Brain microvascular endothelial cell (primary cell): ENCODE results near the gene FNDC3B.

Source experiments
- DNase-seq: peaks from one replicate; pipeline ENCODE4 v3.0.0-alpha.2; 2020
- H3K27ac ChIP-seq: fragments of 250-450 bp; sonication (Bioruptor Pico); 2 replicates; pipeline ENCODE4 v1.5.1; 2020; ENCODE audit warnings: mild to moderate bottlenecking, moderate library complexity
- H3K27me3 ChIP-seq: fragments of 250-450 bp; sonication (Bioruptor Pico); replicated peaks from 2 replicates; pipeline ENCODE4 v1.5.1; 2020; ENCODE audit warnings: mild to moderate bottlenecking
- H3K36me3 ChIP-seq: fragments of 250-450 bp; sonication (Bioruptor Pico); replicated peaks from 2 replicates; pipeline ENCODE4 v1.5.1; 2020; ENCODE audit warnings: mild to moderate bottlenecking
- H3K4me3 ChIP-seq: 2 replicates; pipeline ENCODE4 v1.5.1; 2011; ENCODE audit warnings: low read depth, mild to moderate bottlenecking, control low read depth, low read length, moderate library complexity
- in situ Hi-C: cut with HindIII; loops from 2 replicates; pipeline ENCODE4 v1.10.0; 2017; ENCODE audit warnings: low sequenced_read_pairs, low pct_ligation_motif_present
- TF ChIP-seq, protein P1 (sequence below): IDR thresholded peaks from 2 replicates; pipeline ENCODE4 v1.5.1; 2011; ENCODE audit warnings: low read depth, mild to moderate bottlenecking, moderate library complexity, low read length, control low read depth, inconsistent platforms; ENCODE audit errors: missing control alignments

The FNDC3B gene

DNA sequence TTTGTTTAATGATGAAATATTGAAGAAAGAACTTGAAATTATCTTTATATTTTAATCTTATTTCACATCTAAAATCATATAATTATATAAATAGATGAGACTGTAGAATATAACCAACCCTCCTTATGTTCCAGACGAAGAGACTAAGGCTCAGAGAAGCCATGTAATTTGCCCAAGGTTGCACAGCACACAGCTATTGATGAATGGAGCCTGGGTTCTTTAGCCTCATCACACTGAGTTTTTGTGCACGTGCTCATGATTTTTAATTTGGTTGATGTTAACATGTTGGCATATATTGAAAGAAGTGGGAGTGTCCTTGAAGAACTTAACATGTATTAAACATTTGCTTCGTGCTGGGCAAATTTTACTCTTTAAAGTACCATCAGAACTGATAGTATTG, 151.6 kb downstream of the FNDC3B start:
- DNase-seq = no peak
- in situ Hi-C loops = no loop called here
- Histone ChIP-seq H3K27me3 (no peaks in the 10 kb centered on the region), H3K4me3 (no peak overlapping the region), H3K36me3 (peaks cover 5% of the 10 kb centered on the region), H3K27ac (no peak overlapping the region)
- TF ChIP-seq, protein P1, sequence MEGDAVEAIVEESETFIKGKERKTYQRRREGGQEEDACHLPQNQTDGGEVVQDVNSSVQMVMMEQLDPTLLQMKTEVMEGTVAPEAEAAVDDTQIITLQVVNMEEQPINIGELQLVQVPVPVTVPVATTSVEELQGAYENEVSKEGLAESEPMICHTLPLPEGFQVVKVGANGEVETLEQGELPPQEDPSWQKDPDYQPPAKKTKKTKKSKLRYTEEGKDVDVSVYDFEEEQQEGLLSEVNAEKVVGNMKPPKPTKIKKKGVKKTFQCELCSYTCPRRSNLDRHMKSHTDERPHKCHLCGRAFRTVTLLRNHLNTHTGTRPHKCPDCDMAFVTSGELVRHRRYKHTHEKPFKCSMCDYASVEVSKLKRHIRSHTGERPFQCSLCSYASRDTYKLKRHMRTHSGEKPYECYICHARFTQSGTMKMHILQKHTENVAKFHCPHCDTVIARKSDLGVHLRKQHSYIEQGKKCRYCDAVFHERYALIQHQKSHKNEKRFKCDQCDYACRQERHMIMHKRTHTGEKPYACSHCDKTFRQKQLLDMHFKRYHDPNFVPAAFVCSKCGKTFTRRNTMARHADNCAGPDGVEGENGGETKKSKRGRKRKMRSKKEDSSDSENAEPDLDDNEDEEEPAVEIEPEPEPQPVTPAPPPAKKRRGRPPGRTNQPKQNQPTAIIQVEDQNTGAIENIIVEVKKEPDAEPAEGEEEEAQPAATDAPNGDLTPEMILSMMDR = no peak

DNA sequence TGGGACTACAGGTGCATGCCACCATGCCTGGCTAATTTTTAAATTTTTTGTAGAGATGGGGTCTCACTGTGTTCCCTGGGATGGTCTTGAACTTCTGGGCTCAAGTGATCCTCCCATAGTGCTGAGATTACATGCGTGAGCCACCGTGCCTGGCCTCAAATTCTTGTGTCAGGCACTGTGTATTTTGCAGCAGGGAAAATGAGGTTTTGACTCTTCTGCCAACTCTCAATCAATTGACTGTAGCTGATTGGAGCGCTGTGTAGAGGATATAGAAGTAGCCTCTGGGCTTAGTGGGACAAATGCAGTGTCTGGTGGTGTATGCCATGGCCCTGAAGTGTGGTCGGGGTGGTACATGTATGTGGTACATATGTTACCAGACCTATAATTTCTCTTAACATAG, 152.3 kb downstream of the FNDC3B start:
- Histone ChIP-seq H3K36me3 (peaks cover 5% of the 10 kb centered on the region), H3K4me3 (no peak overlapping the region), H3K27ac (no peak overlapping the region), H3K27me3 (no peaks in the 10 kb centered on the region)
- DNase-seq = no peak
- TF ChIP-seq, protein P1 = no peak
- in situ Hi-C loops = no loop called here

DNA sequence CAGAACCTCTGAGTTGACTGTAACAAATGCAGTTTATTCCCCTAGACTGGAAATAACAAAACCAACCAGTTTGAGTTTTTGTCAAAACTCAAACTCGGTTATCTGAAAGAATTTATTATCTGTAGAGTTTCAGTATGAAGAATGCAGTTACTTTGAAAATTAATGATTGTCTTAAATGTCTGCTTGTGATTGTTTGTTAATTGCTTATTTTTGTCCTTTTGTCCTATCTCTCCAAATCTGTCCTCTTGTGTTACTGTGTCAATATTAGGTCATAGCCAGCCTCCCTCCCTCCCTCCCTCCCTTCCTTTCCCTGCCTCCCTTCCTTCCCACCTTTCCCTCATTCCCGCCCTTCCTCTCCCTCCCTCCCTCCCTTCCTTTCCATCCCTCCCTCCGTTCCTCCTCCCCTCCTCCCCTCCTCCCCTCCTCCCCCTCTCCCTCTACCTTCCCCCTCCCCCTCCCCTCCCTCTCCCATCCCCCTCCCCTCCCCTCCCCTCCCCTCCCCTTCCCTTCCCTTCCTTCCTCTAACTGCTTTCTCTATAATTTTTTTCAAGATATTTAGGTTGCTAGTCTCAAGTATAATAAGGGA, 153.5 kb downstream of the FNDC3B start:
- H3K27me3 ChIP-seq = no peaks in the 10 kb centered on the region
- TF ChIP-seq, protein P1 = no peak
- no peak for DNase-seq
- in situ Hi-C loops = no loop called here
- no peak overlapping the region for H3K4me3 ChIP-seq
- no peak overlapping the region for H3K27ac ChIP-seq
- peaks cover 5% of the 10 kb centered on the region for H3K36me3 ChIP-seq

DNA sequence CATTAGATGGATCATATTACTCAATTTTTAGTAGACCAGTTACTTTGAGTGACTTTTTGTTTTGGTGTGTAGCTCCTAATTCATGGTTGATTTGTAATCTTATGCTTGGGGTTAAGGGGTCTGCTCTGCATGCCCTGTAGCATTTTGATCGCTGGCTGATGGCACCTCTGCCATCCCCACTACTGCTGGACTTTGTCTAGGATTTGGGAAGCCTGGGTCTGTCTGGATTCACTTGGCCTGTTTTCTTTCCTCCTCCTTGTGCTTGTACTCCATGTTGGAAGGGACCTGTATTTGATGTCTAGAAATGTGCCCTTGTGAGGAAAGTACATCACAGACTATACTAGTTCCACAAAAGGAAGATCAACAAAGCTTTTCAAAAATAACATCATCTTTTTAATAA, 154.1 kb downstream of the FNDC3B start:
- TF ChIP-seq, protein P1 = no peak
- in situ Hi-C loops = no loop called here
- H3K27ac ChIP-seq = no peak overlapping the region
- H3K27me3 ChIP-seq = no peaks in the 10 kb centered on the region
- H3K36me3 ChIP-seq = peaks cover 5% of the 10 kb centered on the region
- DNase-seq = no peak
- no peak overlapping the region for H3K4me3 ChIP-seq

DNA sequence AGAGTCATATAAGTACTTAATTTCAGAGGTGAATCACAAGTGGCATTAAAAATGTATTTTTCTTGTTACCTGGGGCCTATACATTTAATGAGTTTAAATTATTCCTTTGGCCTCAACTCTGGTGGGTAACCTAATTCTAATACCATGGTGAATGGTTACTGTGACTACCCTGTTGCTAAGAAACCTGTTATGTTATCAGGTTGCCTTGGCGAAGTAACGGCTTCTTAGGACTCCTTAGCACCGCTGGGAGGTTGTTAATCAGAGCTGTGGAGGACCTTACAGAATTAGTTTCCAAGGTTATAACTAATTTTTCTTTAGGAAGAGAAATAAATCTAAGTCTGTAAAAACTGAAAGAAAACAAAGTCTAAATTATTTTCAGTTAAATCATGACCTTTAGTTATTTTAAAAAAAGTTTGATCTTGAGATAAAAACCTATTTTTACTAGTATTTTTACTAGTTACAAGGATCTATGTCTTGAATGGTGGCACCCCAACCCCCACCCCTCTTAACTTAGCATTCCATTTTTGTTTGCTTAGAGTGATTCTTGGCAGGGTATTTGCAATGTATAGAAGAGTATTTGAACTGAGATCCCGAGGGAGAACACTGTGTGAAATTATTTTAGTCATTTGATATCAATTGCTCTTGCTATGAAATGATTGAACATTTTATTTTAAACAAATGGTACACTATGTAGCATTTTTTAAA, 155.5 kb downstream of the FNDC3B start:
- in situ Hi-C loops = no loop called here
- Histone ChIP-seq H3K36me3 (peaks cover 5% of the 10 kb centered on the region), H3K4me3 (no peak overlapping the region), H3K27ac (peak overlapping the region; percentile 51), H3K27me3 (no peaks in the 10 kb centered on the region)
- TF ChIP-seq, protein P1 = no peak
- DNase-seq = peak; percentile 68

DNA sequence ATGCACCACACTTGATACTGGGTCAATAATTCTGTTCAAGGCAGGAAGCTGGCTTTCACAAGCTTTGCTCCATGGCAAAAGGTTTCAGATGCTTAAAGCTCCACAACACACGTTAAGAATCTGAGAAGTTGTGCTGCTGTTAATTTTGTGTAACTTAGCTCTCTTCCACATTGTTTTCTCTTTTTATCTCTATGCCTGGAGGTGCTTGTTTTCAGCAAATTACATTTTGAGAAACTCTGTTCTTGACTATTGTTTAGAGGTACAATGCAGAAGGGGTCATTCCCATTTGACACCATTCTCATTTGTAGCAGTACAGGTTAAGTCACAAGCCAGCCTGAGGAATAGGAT, 156.0 kb downstream of the FNDC3B start:
- peak overlapping the region; percentile 51 for H3K27ac ChIP-seq
- in situ Hi-C loops = no loop called here

More for the DNA sequence above, 156.0 kb downstream of the FNDC3B start:
- TF ChIP-seq, protein P1 = no peak
- no peak overlapping the region for H3K4me3 ChIP-seq
- no peak for DNase-seq
- peaks cover 5% of the 10 kb centered on the region for H3K36me3 ChIP-seq
- no peaks in the 10 kb centered on the region for H3K27me3 ChIP-seq
